Kidney (tissue), 14 donors: ENCODE data around the gene SLC39A1. TPM values are rescaled to one million over a fixed set of nuclear protein-coding genes. Genes with fewer than 3 reads are reported as not detected.
A peak's percentile ranks its signal among the peaks of the same experiment; 100 is the strongest.

Source experiments
- DNase-seq, 5 donors: peaks; one replicate each; pipeline ENCODE4 v3.0.0-alpha.2; 2013 to 2020
- FAIRE-seq: peaks from 2 replicates; lab custom pipeline; 2012; peaks lifted over from hg19 to GRCh38; lab: Jason Lieb, UNC
- H3K27ac ChIP-seq, 2 donors: one replicate each; pipeline ENCODE4 v1.7.0; 2013; ENCODE audit warnings: low read depth in 2 of 2, low read length in 2 of 2, inconsistent platforms in 1 of 2
- H3K27me3 ChIP-seq: one replicate; pipeline ENCODE4 v1.7.1; 2013; ENCODE audit warnings: low read length, inconsistent platforms; ENCODE audit not compliant: control insufficient read depth, insufficient read depth
- H3K36me3 ChIP-seq, 3 donors: one replicate each; pipeline versions ENCODE4 v1.7.0 to v1.7.1; 2013; ENCODE audit warnings: low read length in 3 of 3, control low read depth in 1 of 3, inconsistent platforms in 1 of 3; ENCODE audit not compliant: insufficient read depth in 3 of 3, control insufficient read depth in 2 of 3
- H3K4me1 ChIP-seq, 3 donors: one replicate each; pipeline versions ENCODE4 v1.7.0 to v1.7.1; 2013; ENCODE audit warnings: low read length in 3 of 3, inconsistent platforms in 1 of 3, low read depth in 1 of 3; ENCODE audit not compliant: control insufficient read depth in 2 of 3, insufficient read depth in 2 of 3
- H3K4me3 ChIP-seq, 3 donors: one replicate each; pipeline versions ENCODE4 v1.7.0 to v1.8.1; 2013; ENCODE audit warnings: low read length in 3 of 3, control low read depth in 1 of 3, inconsistent platforms in 1 of 3
- H3K9ac ChIP-seq, 3 donors: one replicate each; pipeline versions ENCODE4 v1.7.0 to v1.7.1; 2013; ENCODE audit warnings: low read length in 3 of 3, control low read depth in 1 of 3, inconsistent platforms in 1 of 3
- H3K9me3 ChIP-seq, 3 donors: one replicate each; pipeline versions ENCODE4 v1.7.0 to v1.7.1; 2013; ENCODE audit warnings: low read length in 3 of 3, control low read depth in 1 of 3, inconsistent platforms in 1 of 3; ENCODE audit not compliant: control insufficient read depth in 2 of 3, insufficient read depth in 1 of 3
- CTCF ChIP-seq: IDR thresholded peaks from 3 replicates; pipeline ENCODE4 v1.5.1; 2012; ENCODE audit warnings: mild to moderate bottlenecking, moderate library complexity, borderline replicate concordance; ENCODE audit not compliant: insufficient read depth; ENCODE audit errors: extremely low read depth
- intact Hi-C: fragments of 100-400 bp; cut with DNase I; formaldehyde crosslinking; loops from one replicate; pipeline ENCODE4 v1.11.1; 2022
- polyA plus RNA-seq: library from polyadenylated mRNA; stranded (reverse); fragments of 350-450 nt; fragmentation: Illumina TruSeq; extraction: RNeasy Lipid Tissue Mini Kit (QIAGEN cat#74804); gene quantifications from one replicate; pipeline ENCODE4 v1.2.3, GENCODE V29; 2014; ENCODE audit warnings: low read depth, low replicate concordance; ENCODE audit not compliant: insufficient read depth
- total RNA-seq: library from RNA; stranded (reverse); fragmentation: NEBNext Ultra II Directional; extraction: Animal tissue kit (Norgen Biotek cat#: 25700); gene quantifications from one replicate; pipeline ENCODE4 v1.2.1, GENCODE V29; 2021
- donor health status: control.
- donor health status: control.
- donor health status: control.
- donor health status: control.
- donor health status: control.
- donor health status: DM: yes; HTN: yes; CAD: no.
- donor health status: Normal renal cell carcinoma (clear cell type).

The SLC39A1 gene
- total and polyA plus RNA-seq, 2 donors from 2014 or later, result 106 to 125 TPM

GRCh38 chr1:153929426-153929825 lies 33.9 kb downstream of the SLC39A1 start:
- Histone ChIP-seq H3K9me3 (no peaks in the 10 kb centered on the region), H3K27ac (no peak overlapping the region), H3K9ac (no peak overlapping the region), H3K36me3 (peaks cover 0 to 27% (median 7%) of the 10 kb centered on the region in 3 donors), H3K27me3 (no peaks in the 10 kb centered on the region), H3K4me1 (peaks cover 0 to 5% (median 0%) of the 10 kb centered on the region in 3 donors), H3K4me3 (no peak overlapping the region)
- peak in 1 of 5 donors; percentile 3 for DNase-seq
- FAIRE-seq, result no peak
- TF ChIP-seq CTCF, result no peak
- intact Hi-C loops, result no loop called here

GRCh38 chr1:153928791-153929341 lies 34.5 kb downstream of the SLC39A1 start:
- Histone ChIP-seq H3K27me3 (no peaks in the 10 kb centered on the region), H3K9ac (no peak overlapping the region), H3K27ac (no peak overlapping the region), H3K36me3 (peaks cover 0 to 24% (median 7%) of the 10 kb centered on the region in 3 donors), H3K9me3 (no peaks in the 10 kb centered on the region), H3K4me1 (peaks cover 0 to 7% (median 0%) of the 10 kb centered on the region in 3 donors), H3K4me3 (no peak overlapping the region)
- FAIRE-seq, result no peak
- peak in 1 of 5 donors; percentile 19 for DNase-seq
- TF ChIP-seq CTCF, result no peak
- intact Hi-C loops, result no loop called here

- intact Hi-C loops, result no loop called here
- Histone ChIP-seq H3K27ac (no peak overlapping the region), H3K9ac (no peak overlapping the region), H3K4me3 (no peak overlapping the region), H3K36me3 (peaks cover 0 to 20% (median 6%) of the 10 kb centered on the region in 3 donors), H3K4me1 (peaks cover 0 to 10% (median 0%) of the 10 kb centered on the region in 3 donors), H3K27me3 (no peaks in the 10 kb centered on the region), H3K9me3 (no peaks in the 10 kb centered on the region)
- TF ChIP-seq CTCF, result no peak
- FAIRE-seq, result no peak
- no peak for DNase-seq
Measured at GRCh38 chr1:153928245-153928644, 35.1 kb downstream of the SLC39A1 start.
